22Rv1 (cell line): ENCODE data around the gene KCNJ18.
"Not testable (repeated sequence)": the region's sequence is repeated elsewhere in the genome, so short reads cannot be mapped to it uniquely, and the experiment has no call there.

Experiments used
- H3K27ac ChIP-seq: fragments of 450-650 bp; 2 replicates; pipeline ENCODE4 v1.5.1; 2017

The KCNJ18 gene

DNA sequence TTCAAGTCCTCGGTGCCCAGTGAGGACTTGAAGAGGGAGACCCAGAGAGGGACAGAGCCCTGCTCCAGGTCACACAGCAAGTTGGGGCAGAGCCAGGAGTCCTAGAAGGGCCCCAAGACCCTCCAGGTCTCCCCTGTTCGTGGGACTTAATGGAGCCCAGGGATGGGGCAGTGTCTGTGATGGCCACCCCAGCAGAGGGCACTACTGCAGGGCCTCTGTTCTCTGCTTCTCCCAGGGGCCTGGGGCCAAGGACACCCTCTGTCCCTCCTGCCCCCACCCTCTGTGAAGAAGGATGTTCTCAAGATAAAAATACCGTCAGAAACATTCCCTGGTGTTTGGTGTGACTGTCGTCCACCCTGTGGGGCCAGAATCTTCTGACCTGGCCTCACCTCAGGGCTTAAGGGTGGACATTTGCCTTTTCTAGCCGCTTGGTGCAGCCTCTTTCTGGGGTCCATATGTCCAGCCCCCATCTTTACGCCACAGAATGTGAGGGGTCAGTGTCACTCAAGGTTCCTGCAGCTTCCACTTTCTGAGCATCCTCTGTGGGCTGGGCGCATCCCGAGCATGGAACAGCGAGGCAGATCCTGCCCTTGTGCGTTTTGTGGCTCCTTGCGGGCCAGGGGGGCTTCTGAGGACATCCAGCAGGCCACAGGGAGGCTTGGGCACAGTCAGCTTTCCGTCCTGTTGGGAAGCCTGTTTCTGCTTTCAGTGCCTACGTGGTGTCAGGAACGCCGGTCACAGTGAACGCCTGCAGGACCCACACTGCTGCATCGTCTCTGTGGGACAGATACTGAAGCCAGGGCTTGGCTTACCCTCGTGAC, at the start of gene KCNJ18:
Gene KCNJ18 (plus strand): TSS at position 641 of the 821 bp plus-strand sequence. CDS start 10,264 bp downstream, outside the sequence.
- not testable (repeated sequence) for H3K27ac ChIP-seq

DNA sequence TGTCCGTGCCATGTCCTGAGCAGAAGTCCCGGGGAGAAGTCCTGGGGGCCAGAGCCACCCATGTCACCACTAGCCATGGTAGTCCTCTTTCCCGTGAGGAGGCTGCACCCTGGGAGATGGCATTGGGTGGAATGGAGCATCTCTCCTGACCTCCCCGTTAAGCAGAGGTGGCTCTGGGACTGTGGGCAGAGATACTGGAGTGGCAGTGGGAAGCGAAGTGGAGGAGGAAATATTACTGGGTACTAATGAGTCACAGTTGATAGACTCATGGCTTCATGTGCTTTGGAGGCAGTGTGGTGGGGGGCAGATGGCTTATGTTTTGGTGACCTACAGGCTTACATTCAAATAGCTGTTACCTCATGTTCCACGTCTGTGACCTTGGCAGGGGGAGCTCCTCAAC, 44.2 kb upstream of the KCNJ18 start:
- H3K27ac ChIP-seq, result not testable (repeated sequence)

DNA sequence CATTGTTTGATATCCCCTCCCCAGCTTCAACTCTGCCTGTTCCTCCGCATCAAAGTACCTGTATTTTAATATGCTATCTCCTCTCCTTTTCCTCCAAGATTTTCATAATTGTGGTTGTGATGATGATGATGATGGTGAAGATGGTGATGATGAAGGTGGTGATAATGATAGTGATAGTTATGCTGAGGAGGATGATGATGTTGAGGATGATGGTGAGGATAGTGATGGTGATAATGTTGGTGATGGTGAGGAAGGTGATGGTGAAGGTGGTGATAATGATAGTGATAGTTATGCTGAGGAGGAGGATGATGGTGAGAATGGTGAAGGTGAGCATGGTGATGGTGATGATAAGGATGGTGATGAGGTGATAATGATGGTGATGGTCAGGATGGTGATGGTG, 42.3 kb upstream of the KCNJ18 start:
- not testable (repeated sequence) for H3K27ac ChIP-seq

GRCh38 chr17:21652049-21652448, 40.3 kb upstream of the KCNJ18 start:
- H3K27ac ChIP-seq, result not testable (repeated sequence)

- not testable (repeated sequence) for H3K27ac ChIP-seq
Measured at GRCh38 chr17:21653211-21653610, 39.1 kb upstream of the KCNJ18 start.

DNA sequence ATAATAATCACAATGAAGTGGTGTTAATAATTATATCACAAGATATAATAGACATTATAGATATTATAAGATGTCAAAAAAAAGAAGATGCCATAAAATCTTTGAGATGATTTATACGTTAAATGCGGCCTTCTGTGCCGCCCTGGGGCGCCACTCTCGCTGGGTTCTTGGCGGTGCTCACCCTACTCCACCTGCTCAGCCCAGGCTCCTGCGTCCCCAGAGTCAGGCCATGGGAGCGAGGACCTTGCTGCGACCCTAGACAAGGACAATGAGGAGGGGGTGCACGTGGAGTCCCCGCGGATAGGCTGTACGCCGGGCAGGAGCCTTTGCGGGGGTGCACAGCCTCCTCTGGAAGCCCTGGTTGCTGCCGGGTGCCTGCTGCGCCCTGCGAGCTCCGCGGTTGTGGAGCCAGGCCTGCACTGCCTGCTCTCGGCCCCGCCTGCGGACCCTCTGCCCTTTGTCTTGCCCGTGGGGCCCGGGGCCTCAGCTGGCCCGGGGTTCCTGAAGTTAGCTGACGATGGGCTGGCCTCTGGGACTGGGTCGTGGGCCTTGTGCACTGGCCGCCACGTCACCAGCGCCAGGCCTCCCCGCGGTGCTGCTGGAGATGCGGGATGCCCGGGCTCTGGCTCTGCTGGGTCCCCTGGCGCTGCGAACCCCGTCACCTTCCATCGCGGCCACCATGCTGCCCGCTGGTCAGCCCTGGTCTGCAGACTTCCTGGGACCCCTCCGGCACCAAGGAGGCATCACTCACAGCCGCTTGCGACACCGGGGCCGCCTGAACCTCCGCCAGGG, 35.6 kb upstream of the KCNJ18 start:
- not testable (repeated sequence) for H3K27ac ChIP-seq

GRCh38 chr17:21659635-21660034, 32.7 kb upstream of the KCNJ18 start:
- H3K27ac ChIP-seq, result not testable (repeated sequence)

- not testable (repeated sequence) for H3K27ac ChIP-seq
Measured at GRCh38 chr17:21661455-21661854, 30.9 kb upstream of the KCNJ18 start.

GRCh38 chr17:21663166-21663565, 29.2 kb upstream of the KCNJ18 start:
- not testable (repeated sequence) for H3K27ac ChIP-seq

DNA sequence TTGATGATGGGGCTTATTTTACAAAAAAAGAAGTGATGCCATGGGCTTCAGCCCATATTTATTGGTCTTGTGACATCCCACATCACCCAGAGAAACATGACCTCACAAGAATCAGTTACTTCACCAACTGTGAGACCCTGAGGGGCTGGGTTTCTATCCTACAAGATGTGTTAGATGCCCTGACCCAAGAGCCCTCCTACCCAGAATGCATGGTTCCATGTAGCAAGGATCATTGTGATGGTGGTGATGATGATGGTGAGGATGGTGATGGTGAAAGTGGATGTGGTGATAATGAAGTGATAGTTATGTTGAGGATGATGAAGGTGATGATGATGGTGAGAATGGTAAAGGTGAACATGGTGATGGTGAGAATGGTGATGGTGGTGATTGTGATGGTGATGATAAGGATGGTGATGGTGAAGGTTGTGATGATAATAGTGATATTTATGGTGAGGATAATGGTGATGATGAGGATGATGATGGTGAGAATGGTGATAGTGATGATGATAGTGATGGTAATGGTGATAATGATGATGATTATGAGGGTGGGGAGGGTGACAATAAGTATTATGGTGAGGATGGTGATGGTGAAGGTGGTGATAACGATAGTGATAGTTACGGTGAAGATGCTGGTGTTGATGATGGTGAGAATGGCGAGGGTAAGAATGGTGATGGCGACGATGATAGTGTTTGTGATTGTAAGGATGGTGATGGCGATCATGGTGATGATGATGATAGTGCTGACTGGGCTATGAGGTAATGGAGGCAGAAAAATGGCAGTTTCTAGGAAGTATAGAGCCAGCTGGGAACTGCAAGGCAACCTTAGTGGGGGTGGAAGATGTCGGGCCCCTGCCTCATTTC, 28.5 kb upstream of the KCNJ18 start:
- not testable (repeated sequence) for H3K27ac ChIP-seq

GRCh38 chr17:21665171-21665570, 27.2 kb upstream of the KCNJ18 start:
- H3K27ac ChIP-seq, result not testable (repeated sequence)

DNA sequence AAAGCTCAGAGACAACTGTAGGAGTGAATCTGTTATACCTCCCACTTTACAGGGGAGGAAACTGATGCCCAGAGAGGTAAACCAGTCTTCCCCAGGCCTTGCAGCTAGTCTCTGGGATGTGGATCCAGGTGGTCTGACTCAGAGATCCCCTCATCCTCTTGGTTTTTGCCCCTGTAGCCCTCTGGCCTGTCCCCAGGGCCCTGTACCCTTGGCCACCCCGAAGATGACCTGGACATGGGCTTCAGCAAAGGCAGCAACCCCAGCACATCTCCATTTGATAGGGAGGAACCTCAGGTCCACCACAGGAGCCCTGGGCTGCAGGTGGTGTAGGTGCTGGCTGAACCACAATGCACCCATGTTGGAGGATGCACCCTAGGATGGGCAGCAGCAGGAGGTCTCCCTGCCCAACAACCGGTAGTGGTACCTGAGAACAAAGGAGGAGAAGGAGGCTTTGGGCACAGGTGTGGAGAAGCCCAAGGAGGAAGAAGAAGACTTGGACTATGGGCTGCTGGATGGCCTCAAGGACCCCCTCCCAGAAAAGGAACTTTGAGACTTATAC, 26.3 kb upstream of the KCNJ18 start:
- H3K27ac ChIP-seq, result not testable (repeated sequence)

- H3K27ac ChIP-seq, result not testable (repeated sequence)
Measured at GRCh38 chr17:21666711-21667412, 25.5 kb upstream of the KCNJ18 start.

DNA sequence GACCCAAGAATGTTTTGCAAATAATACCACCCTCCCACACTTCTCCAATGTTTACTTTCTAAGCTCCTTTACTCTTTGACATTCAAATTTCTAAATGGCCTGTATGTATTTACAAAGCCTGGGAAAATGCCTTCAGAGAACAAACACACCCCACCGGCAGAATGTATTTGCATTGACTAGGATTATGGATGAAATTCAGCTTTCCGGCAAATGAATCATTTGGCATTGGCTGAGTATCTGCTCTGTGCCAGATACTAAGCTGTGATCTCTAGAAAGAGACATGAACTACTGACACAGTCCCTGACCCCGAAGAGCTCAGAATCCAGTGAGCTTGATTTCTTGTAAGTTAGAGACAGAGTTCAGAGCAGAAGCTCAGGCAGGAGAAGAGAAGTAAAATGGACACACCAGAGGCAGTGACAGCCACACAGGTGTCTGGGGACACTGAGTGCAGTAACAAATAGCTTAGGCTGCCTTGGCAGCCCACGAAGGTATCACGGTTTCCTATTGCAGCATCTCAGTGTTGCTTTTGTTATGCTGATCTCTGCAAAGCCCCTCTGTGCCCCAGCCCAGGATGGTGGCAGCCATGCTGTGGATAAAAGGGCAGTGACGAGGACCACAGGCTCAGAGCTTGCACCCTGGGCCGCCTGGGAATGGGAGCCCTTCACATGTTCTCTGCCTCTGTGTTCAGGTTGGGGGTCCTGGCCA, 24.8 kb upstream of the KCNJ18 start:
- H3K27ac ChIP-seq, result not testable (repeated sequence)

DNA sequence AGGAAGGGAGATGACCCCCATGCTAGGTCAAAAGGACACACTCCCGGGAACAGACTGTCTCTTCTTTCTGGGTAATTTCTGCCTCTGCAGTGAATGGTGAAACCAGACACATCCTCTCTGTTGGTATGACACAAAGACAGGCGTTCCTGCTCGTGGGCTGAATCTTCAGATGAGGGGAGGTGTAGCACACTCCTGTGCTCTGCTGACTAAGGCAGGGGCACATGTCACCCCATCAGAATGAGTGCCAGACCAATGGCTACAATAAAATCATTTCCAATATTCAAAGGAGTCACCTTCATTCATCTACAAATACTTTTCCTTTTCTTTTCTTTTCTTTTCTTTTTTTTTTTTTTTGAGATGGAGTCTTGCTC, 24.2 kb upstream of the KCNJ18 start:
- not testable (repeated sequence) for H3K27ac ChIP-seq

DNA sequence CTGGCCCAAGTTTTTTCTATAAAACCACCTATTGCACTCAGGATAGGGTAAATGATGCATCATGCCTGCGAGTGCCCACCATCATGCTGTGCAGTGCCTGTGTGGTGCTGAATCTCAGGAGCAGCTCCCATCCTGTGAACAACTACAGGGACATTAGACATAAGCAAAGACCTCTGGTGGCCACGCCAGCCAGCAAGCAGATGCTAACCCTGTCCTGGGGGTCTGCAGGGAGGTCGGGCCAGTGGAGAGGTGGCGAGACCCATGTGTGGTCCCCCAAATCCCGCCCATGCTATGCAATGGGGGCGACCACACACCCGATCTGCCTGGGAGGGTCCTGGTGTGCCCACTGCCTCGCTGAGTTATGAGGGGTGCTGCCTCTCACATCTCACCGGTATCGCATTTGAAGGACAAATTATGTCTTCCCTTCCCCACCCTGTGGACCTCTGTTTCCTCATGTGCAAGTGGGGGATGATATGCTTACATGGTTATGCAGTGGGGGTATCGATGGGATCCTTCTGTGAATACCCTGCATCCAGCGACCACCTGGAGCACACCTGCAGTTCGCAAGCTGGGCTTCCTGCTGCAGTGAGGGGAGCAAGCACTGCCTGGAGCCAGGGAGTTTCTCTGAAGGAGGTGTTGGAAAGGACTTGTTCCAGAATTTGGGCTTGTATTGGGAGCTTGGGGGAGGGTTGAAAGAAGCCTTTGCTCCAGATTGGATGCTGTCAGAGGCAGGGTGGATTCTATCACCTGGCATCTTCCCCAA, 23.4 kb upstream of the KCNJ18 start:
- not testable (repeated sequence) for H3K27ac ChIP-seq

DNA sequence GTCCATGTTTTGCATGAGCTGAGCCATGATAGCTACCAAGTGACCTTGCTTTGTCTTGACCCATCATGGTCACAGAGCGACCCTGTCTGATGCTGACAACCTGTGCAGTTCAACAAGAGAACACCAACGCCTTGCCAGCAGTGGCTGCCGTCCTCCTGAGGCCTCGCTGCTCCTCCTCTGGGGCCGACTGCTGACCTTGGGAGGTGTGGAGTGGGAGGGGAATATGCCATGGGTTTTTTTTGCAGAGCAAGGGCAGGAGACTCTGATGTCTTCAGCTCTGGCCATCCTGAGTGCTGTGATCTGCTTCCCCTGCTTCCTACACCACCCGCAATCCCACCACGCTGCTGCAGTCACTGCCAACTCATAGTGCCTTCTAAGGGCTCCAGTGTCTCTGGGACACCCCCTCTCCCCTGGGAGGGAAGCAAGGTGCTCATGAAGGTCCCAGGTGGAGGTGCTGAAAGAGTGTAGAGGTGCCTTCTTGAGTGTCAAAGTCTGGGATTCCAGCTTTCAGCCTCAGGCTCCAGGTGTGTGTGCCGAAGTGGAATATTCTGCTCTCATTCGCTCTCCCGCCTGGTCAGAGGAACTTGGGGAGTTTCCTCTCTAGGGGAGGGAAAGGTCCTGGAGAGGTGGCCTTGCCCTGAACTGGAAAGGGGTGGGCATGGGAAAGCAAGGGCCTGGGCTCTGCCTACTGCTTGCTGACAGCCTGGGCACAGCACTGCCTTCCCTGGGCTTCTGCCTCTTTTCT, 22.5 kb upstream of the KCNJ18 start:
- H3K27ac ChIP-seq, result not testable (repeated sequence)

DNA sequence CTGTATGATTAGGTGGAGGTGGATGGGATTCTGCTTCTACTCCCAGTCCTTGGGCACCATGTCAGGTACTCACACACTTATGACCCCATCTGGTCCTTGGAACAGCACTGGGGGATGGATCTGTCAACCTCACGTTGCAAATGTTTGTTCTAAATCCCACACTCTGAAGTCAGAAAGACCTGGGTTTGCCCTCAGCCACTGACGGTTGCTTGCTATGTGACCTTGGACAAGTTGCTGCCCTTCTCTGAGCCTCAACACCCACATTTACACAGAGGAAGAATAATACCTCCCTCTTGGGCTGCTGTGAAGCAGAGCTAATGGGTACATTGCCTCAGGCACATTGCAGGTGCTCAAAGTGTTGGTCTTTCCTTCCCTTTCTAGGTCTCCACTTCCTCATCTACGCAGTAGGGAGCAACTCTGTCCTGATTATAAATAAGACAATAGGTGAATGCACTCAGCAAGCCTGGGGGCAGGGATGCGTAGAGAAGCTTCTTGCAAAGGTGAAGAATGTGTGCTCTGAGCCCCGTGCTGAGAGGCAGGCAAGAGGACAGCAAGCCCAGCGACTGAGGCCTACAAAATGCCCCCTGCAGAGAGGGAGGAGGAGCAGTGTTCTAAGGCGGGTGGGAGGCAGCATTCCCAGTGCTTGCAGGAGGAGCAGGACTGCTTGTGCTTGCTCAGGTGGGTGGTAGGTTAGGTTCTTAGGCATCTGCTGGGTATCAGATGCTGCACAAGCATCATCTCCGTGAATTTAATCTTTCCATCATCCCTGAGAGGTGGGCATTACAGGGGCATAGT, 21.8 kb upstream of the KCNJ18 start:
- not testable (repeated sequence) for H3K27ac ChIP-seq
